Osteoblast (primary cell): Measurements from ENCODE around the gene LILRA2. TPM values are rescaled to one million over a fixed set of nuclear protein-coding genes. Genes with fewer than 3 reads are reported as not detected.
"Not testable (repeated sequence)": the region's sequence is repeated elsewhere in the genome, so short reads cannot be mapped to it uniquely, and the experiment has no call there.

ENCODE experiments used
- DNase-seq: peaks from one replicate; pipeline ENCODE4 v3.0.0; 2011; ENCODE audit warnings: low spot score, mixed read lengths; ENCODE audit not compliant: insufficient read length; ENCODE audit errors: missing footprints
- H2AFZ ChIP-seq: 2 replicates; pipeline ENCODE4 v1.6.0; 2011; ENCODE audit warnings: mild to moderate bottlenecking, low read length
- H3K27ac ChIP-seq: 2 replicates; pipeline ENCODE4 v1.5.1; 2011; ENCODE audit warnings: mild to moderate bottlenecking, low read depth, low read length, moderate library complexity
- H3K27me3 ChIP-seq: 2 replicates; pipeline ENCODE4 v1.6.0; 2012; ENCODE audit warnings: mild to moderate bottlenecking, control low read depth, inconsistent platforms, low read length, moderate library complexity; ENCODE audit not compliant: insufficient read depth
- H3K36me3 ChIP-seq: 2 replicates; pipeline ENCODE4 v1.5.1; 2011; ENCODE audit warnings: mild to moderate bottlenecking, low read length, control low read depth, moderate library complexity; ENCODE audit not compliant: insufficient read depth
- H3K4me1 ChIP-seq: 2 replicates; pipeline ENCODE4 v1.5.1; 2011; ENCODE audit warnings: mild to moderate bottlenecking, low read length, control low read depth, moderate library complexity; ENCODE audit not compliant: insufficient read depth
- H3K4me2 ChIP-seq: 2 replicates; pipeline ENCODE4 v1.6.0; 2011; ENCODE audit warnings: mild to moderate bottlenecking, low read length; ENCODE audit not compliant: insufficient read depth
- H3K4me3 ChIP-seq: fragments of 200-600 bp; sonication (generic); 3 replicates; pipeline ENCODE4 v1.5.1; 2012; ENCODE audit warnings: mild to moderate bottlenecking, low read length, inconsistent platforms; ENCODE audit not compliant: insufficient read depth
- H3K79me2 ChIP-seq: 2 replicates; pipeline ENCODE4 v1.6.0; 2012; ENCODE audit warnings: mild to moderate bottlenecking, low read length, control low read depth, inconsistent platforms; ENCODE audit not compliant: insufficient read depth
- H3K9me3 ChIP-seq: 2 replicates; pipeline ENCODE4 v1.5.1; 2011; ENCODE audit warnings: low read depth, low read length, control low read depth
- H4K20me1 ChIP-seq: 2 replicates; pipeline ENCODE4 v1.6.0; 2012; ENCODE audit warnings: mild to moderate bottlenecking, low read length, control low read depth; ENCODE audit not compliant: insufficient read depth
- CTCF ChIP-seq: IDR thresholded peaks from 2 replicates; pipeline ENCODE4 v1.5.1; 2011; ENCODE audit warnings: mild to moderate bottlenecking, low read depth, low read length, moderate library complexity; ENCODE audit errors: extremely low read depth
- total RNA-seq: library from RNA; depleted of rRNA; stranded (reverse); fragments of >200 nt; gene quantifications from 2 replicates; pipeline ENCODE4 v1.2.3, GENCODE V29; 2012

LILRA2 gene
- total RNA-seq, 1 donor: not detected

- Histone ChIP-seq H3K36me3 (no peaks in the 10 kb centered on the region), H3K27ac (no peak overlapping the region), H3K79me2 (no peaks in the 10 kb centered on the region), H3K9me3 (no peaks in the 10 kb centered on the region), H4K20me1 (no peaks in the 10 kb centered on the region), H3K4me1 (no peaks in the 10 kb centered on the region), H2AFZ (no peak overlapping the region), H3K27me3 (no peaks in the 10 kb centered on the region), H3K4me2 (no peak overlapping the region), H3K4me3 (no peak overlapping the region)
- TF ChIP-seq CTCF: no peak
- no peak for DNase-seq
Observed at GRCh38 chr19:54594737-54595136, 21.1 kb downstream of the LILRA2 start.

GRCh38 chr19:54595680-54596436 is 22.3 kb downstream of the LILRA2 start:
- H3K4me2 ChIP-seq, H3K27me3 ChIP-seq, H2AFZ ChIP-seq, H3K4me3 ChIP-seq, H4K20me1 ChIP-seq, H3K9me3 ChIP-seq, H3K36me3 ChIP-seq, H3K4me1 ChIP-seq, H3K79me2 ChIP-seq, DNase-seq, H3K27ac ChIP-seq: not testable (repeated sequence)

- H2AFZ ChIP-seq: no peak overlapping the region
- TF ChIP-seq CTCF: no peak
- no peak overlapping the region for H3K4me3 ChIP-seq
- no peak overlapping the region for H3K27ac ChIP-seq
- no peak for DNase-seq
- H3K4me2 ChIP-seq: no peak overlapping the region
- no peaks in the 10 kb centered on the region for H3K27me3 ChIP-seq
- H3K36me3 ChIP-seq: no peaks in the 10 kb centered on the region
- H3K79me2 ChIP-seq: no peaks in the 10 kb centered on the region
- H3K9me3 ChIP-seq: peaks cover 2% of the 10 kb centered on the region
- H4K20me1 ChIP-seq: no peaks in the 10 kb centered on the region
- H3K4me1 ChIP-seq: no peaks in the 10 kb centered on the region
Observed at GRCh38 chr19:54600212-54600611, 26.6 kb downstream of the LILRA2 start.

- no peak overlapping the region for H3K4me2 ChIP-seq
- H3K4me1 ChIP-seq: no peaks in the 10 kb centered on the region
- H3K27me3 ChIP-seq: no peaks in the 10 kb centered on the region
- H3K27ac ChIP-seq: no peak overlapping the region
- H3K4me3 ChIP-seq: no peak overlapping the region
- no peak for TF ChIP-seq CTCF
- no peaks in the 10 kb centered on the region for H3K79me2 ChIP-seq
- DNase-seq: no peak
- no peak overlapping the region for H2AFZ ChIP-seq
- H4K20me1 ChIP-seq: no peaks in the 10 kb centered on the region
- no peaks in the 10 kb centered on the region for H3K36me3 ChIP-seq
- peaks cover 2% of the 10 kb centered on the region for H3K9me3 ChIP-seq
Observed at GRCh38 chr19:54606230-54606629, 32.6 kb downstream of the LILRA2 start.
